HepG2 (cell line): Measurements from ENCODE around the gene CLDN5. TPM values are rescaled to one million over a fixed set of nuclear protein-coding genes. Genes with fewer than 3 reads are reported as not detected.

Experiments used
- ATAC-seq: fragments of 200-7000 bp; cut with Tn5 transposase; 3 replicates; pipeline ENCODE4 v1.9.1; 2020; ENCODE audit warnings: mild to moderate bottlenecking, moderate library complexity
- BruUV-seq: library from RNA; stranded (reverse); fragments of 400-500 nt; replicated peaks from 2 replicates; lab custom pipeline; 2021; lab: Mats Ljungman, UMichigan
- CTCF ChIA-PET: fragments of 300-600 bp; formaldehyde crosslinking; extraction: SDS; loops from one replicate; lab custom pipeline; 2021; ENCODE audit warnings: low total read pairs, inconsistent platforms, low intra/inter-chr PET ratio; lab: Yijun Ruan, JAX
- POLR2A ChIA-PET: fragments of 350-600 bp; sonication (Branson Sonifier 250); formaldehyde crosslinking; loops from one replicate; lab custom pipeline; 2020; ENCODE audit warnings: antibody characterized with exemption, inconsistent platforms; lab: Yijun Ruan, JAX
- DNase-seq: peaks from one replicate; pipeline ENCODE4 v3.0.0-alpha.2; 2015; ENCODE audit warnings: low spot score
- FAIRE-seq: peaks from 3 replicates; lab custom pipeline; 2011; peaks lifted over from hg19 to GRCh38; lab: Jason Lieb, UNC
- H2AFZ ChIP-seq: one replicate; pipeline ENCODE4 v1.6.1; 2011; ENCODE audit warnings: low read length, inconsistent platforms
- H3K27ac ChIP-seq: fragments of 300-600 bp; 3 replicates; pipeline ENCODE4 v1.8.0; 2011; ENCODE audit warnings: mixed run types, mild to moderate bottlenecking, mixed read lengths, low read length, inconsistent platforms; ENCODE audit not compliant: insufficient read depth; ENCODE audit errors: extremely low read length
- H3K27me3 ChIP-seq, 2 experiments: fragments of 200-600 bp in 1 of 2; 2 replicates in 1 of 2; 3 replicates in 1 of 2; pipeline versions ENCODE4 v1.6.0 to v1.8.0; 2011; ENCODE audit warnings: low read length in 2 of 2, mild to moderate bottlenecking in 2 of 2, moderate library complexity in 2 of 2, inconsistent platforms in 1 of 2; ENCODE audit not compliant: insufficient read depth in 2 of 2, control insufficient read depth in 1 of 2
- H3K36me3 ChIP-seq, 2 experiments: fragments of 200-600 bp in 1 of 2; replicated peaks in 1 of 2; 2 replicates in 1 of 2; 3 replicates in 1 of 2; pipeline versions ENCODE4 v1.5.1 to v1.8.0; 2011; ENCODE audit warnings: low read length in 2 of 2, inconsistent platforms in 1 of 2; ENCODE audit not compliant: insufficient read depth in 2 of 2, control insufficient read depth in 1 of 2
- H3K4me1 ChIP-seq: 2 replicates; pipeline ENCODE4 v1.5.1; 2012; ENCODE audit warnings: low read length, inconsistent platforms; ENCODE audit not compliant: insufficient read depth
- H3K4me2 ChIP-seq: 2 replicates; pipeline ENCODE4 v1.6.0; 2011; ENCODE audit warnings: low read depth, low read length, inconsistent platforms
- H3K4me3 ChIP-seq, 3 experiments: fragments of 200-600 bp in 1 of 3; sonication (generic), shearing (Covaris generic) in 1 of 3; replicated peaks in 1 of 3; 2 replicates each; pipeline ENCODE4 v1.5.1; 2011 to 2016; ENCODE audit warnings: low read length in 3 of 3, inconsistent platforms in 2 of 3, low read depth in 2 of 3, mild to moderate bottlenecking in 2 of 3, control low read depth in 1 of 3, mixed read lengths in 1 of 3; ENCODE audit not compliant: insufficient read depth in 1 of 3
- H3K79me2 ChIP-seq: one replicate; pipeline ENCODE4 v1.6.1; 2011; ENCODE audit warnings: low read length, inconsistent platforms; ENCODE audit not compliant: insufficient read depth
- H3K9ac ChIP-seq: 2 replicates; pipeline ENCODE4 v1.6.0; 2011; ENCODE audit warnings: mild to moderate bottlenecking, low read depth, low read length, inconsistent platforms; ENCODE audit not compliant: insufficient read depth
- H3K9me3 ChIP-seq: 2 replicates; pipeline ENCODE4 v1.5.1; 2012; ENCODE audit warnings: mild to moderate bottlenecking, low read length
- H4K20me1 ChIP-seq: 2 replicates; pipeline ENCODE4 v1.6.0; 2011; ENCODE audit warnings: inconsistent platforms, mild to moderate bottlenecking, low read length, moderate library complexity; ENCODE audit not compliant: insufficient read depth
- AKAP8 ChIP-seq: sonication (generic); formaldehyde crosslinking; IDR thresholded peaks from 2 replicates; pipeline ENCODE4 v1.5.1; 2020; ENCODE audit warnings: mild to moderate bottlenecking, missing genetic modification reagents
- ATF1 ChIP-seq: IDR thresholded peaks from 2 replicates; pipeline ENCODE4 v1.6.1; 2016; ENCODE audit warnings: mild to moderate bottlenecking, control low read depth
- FIP1L1 ChIP-seq: fragments of 200-400 bp; formaldehyde crosslinking; IDR thresholded peaks from 2 replicates; pipeline ENCODE4 v1.6.1; 2018; ENCODE audit warnings: low read depth, mild to moderate bottlenecking, low read length, moderate library complexity, borderline replicate concordance; ENCODE audit not compliant: insufficient read depth
- HOXA7 ChIP-seq: sonication (generic); formaldehyde crosslinking; IDR thresholded peaks from 2 replicates; pipeline ENCODE4 v1.8.1; 2022; ENCODE audit warnings: mild to moderate bottlenecking, missing genetic modification reagents, moderate library complexity
- MEIS2 ChIP-seq: sonication (generic); formaldehyde crosslinking; IDR thresholded peaks from 2 replicates; pipeline ENCODE4 v1.9.0; 2021; ENCODE audit warnings: mild to moderate bottlenecking, missing genetic modification reagents
- MTF2 ChIP-seq: sonication (generic); formaldehyde crosslinking; IDR thresholded peaks from 2 replicates; pipeline ENCODE4 v1.5.0; 2020; ENCODE audit warnings: missing genetic modification reagents, borderline replicate concordance
- TP53 ChIP-seq: sonication (generic); formaldehyde crosslinking; conservative IDR thresholded peaks from 2 replicates; pipeline ENCODE4 v1.4.0; 2020; ENCODE audit warnings: missing genetic modification reagents
- U2AF1 ChIP-seq: fragments of 200-400 bp; formaldehyde crosslinking; optimal IDR thresholded peaks from 2 replicates; pipeline ENCODE3; 2017; ENCODE audit warnings: mild to moderate bottlenecking, low read depth, low read length
- ZC3H4 ChIP-seq: sonication (generic); formaldehyde crosslinking; IDR thresholded peaks from 2 replicates; pipeline ENCODE4 v1.4.0; 2020; ENCODE audit warnings: missing genetic modification reagents, borderline replicate concordance
- ZNF20 ChIP-seq: sonication (generic); formaldehyde crosslinking; IDR thresholded peaks from 2 replicates; pipeline ENCODE4 v1.4.0; 2020; ENCODE audit warnings: mild to moderate bottlenecking, moderate library complexity, missing genetic modification reagents
- ZNF7 ChIP-seq: IDR thresholded peaks from 2 replicates; pipeline ENCODE4 v1.6.1; 2016; ENCODE audit warnings: missing biosample characterization, missing genetic modification reagents
- WGBS: methylation state at CpG from one replicate; pipeline ENCODE4 v1.1.6; 2017; ENCODE audit warnings: low lambda C conversion rate; 5-methylcytosine and 5-hydroxymethylcytosine counted together
- in situ Hi-C: cut with HindIII; loops from 2 replicates; pipeline ENCODE4 v1.10.0; 2017; ENCODE audit warnings: low pct_unique_long_range_greater_than_20kb; ENCODE audit not compliant: extremely low pct_ligation_motif_present
- intact Hi-C: fragments of 100-400 bp; cut with micrococcal nuclease; formaldehyde crosslinking; loops from one replicate; pipeline ENCODE4 v1.10.0; 2022; ENCODE audit not compliant: unreplicated experiment
- polyA plus RNA-seq, 8 experiments: library from polyadenylated mRNA; depleted of rRNA in 3 of 8; stranded (reverse) in 7 of 8; unstranded in 1 of 8; fragments of >200 nt; fragmentation: Illumina TruSeq in 4 of 8; extraction: Trizol in 4 of 8; gene quantifications; 2 replicates each; pipeline versions ENCODE4 v1.2.1 to v1.2.3, GENCODE V29; 2011 to 2016; ENCODE audit warnings: low read depth in 4 of 8, missing spikeins in 1 of 8, mixed read lengths in 1 of 8; ENCODE audit not compliant: insufficient read depth in 1 of 8
- total RNA-seq, 5 experiments: library from RNA; depleted of rRNA; stranded (reverse); fragments of >200 nt; fragmentation: Illumina TruSeq; extraction: Trizol; gene quantifications; 2 replicates each; pipeline ENCODE4 v1.2.3, GENCODE V29; 2016; ENCODE audit warnings: low read depth in 1 of 5
- TF ChIP-seq, protein P1 (sequence below): sonication (generic); formaldehyde crosslinking; IDR thresholded peaks from 2 replicates; pipeline ENCODE4 v1.5.0; 2020; ENCODE audit warnings: mild to moderate bottlenecking, missing genetic modification reagents, moderate library complexity
- TF ChIP-seq, protein P2 (sequence below): sonication (generic); formaldehyde crosslinking; IDR thresholded peaks from 2 replicates; pipeline ENCODE4 v1.8.0; 2023; ENCODE audit warnings: mild to moderate bottlenecking, missing genetic modification reagents
- TF ChIP-seq, protein P3 (sequence below): sonication (generic); formaldehyde crosslinking; IDR thresholded peaks from 2 replicates; pipeline ENCODE4 v1.5.0; 2020; ENCODE audit warnings: missing genetic modification reagents
- TF ChIP-seq, protein P4 (sequence below): sonication (generic); formaldehyde crosslinking; IDR thresholded peaks from 2 replicates; pipeline ENCODE4 v1.4.0; 2020; ENCODE audit warnings: mild to moderate bottlenecking, low read depth, missing genetic modification reagents
- TF ChIP-seq, protein P5 (sequence below): sonication (generic); formaldehyde crosslinking; IDR thresholded peaks from 2 replicates; pipeline ENCODE4 v1.8.0; 2022; ENCODE audit warnings: mild to moderate bottlenecking, missing genetic modification reagents

The CLDN5 gene
- total and polyA plus RNA-seq, 2 of the 13 experiments (the other 11 are each of a cell fraction or from before 2014, with no cell fraction given) = not detected

DNA sequence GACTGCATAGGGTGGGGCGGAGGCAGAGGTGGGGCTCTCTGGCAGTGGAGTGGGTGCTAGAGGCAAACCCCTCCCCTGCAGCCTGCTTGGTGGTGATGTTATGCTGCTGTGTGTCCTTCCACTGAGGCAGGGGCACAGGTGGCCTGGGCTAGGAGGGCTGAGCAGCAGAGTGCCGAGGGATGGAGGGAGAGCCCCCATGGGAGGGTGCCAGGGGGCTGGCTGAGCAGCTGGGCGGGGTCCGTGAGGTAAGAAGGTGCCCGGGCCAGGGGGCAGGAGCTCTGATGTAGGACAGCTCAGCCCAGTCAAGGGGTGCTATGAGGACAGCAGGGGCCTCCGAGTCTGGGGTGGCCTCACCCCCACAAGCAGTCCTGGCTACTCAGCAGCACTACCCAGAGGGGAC lies 4.2 kb downstream of the CLDN5 start (continued):
- TF ChIP-seq, protein P1, sequence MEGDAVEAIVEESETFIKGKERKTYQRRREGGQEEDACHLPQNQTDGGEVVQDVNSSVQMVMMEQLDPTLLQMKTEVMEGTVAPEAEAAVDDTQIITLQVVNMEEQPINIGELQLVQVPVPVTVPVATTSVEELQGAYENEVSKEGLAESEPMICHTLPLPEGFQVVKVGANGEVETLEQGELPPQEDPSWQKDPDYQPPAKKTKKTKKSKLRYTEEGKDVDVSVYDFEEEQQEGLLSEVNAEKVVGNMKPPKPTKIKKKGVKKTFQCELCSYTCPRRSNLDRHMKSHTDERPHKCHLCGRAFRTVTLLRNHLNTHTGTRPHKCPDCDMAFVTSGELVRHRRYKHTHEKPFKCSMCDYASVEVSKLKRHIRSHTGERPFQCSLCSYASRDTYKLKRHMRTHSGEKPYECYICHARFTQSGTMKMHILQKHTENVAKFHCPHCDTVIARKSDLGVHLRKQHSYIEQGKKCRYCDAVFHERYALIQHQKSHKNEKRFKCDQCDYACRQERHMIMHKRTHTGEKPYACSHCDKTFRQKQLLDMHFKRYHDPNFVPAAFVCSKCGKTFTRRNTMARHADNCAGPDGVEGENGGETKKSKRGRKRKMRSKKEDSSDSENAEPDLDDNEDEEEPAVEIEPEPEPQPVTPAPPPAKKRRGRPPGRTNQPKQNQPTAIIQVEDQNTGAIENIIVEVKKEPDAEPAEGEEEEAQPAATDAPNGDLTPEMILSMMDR = no peak
- no peak for TF ChIP-seq U2AF1
- TF ChIP-seq AKAP8 (CRISPR knock-in tag) = no peak
- no peak for TF ChIP-seq MEIS2
- TF ChIP-seq FIP1L1 = no peak
- no peak for TF ChIP-seq ZNF20

DNA sequence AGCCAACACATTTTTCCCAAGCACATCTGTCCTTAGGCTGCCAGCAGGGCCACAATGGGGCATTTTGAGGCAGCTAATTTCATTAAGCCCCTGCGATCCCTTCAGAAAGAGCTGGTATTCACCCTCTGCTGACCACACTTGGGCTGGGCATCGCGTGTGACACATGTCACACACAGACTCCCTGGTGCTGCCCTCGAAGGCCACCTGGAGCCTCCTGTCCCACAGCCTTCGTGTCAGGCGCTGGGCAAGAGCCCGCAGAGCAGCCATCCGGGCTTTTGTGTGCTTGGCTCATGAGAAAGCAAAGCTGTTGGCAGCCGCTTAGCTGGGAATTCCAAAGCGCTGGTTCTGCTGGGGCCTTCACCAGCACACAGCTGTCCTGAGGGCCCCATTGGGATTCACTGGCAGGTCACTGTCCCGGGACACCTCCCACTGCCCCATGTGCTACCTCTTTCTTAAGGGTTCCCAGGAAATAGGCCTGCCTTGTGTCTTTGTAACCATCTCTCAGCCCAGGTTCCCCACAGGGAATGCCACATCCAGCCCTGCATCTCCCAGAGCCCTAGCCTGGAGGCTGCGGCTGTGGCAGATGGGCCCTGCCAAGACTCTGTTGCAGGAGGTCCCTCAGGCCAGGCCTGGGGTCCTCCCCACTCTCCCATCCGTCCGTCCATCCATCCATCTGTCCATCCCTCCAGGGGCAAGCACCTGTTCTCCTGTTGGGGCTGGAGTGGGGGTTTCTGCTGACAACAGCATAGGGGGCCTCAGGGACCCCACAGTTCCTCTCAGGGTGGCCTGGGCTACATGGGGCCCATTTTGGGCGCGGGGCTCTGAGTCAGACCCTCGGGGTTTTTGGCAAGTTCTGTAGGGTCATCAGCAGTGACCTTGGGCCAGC lies 4.9 kb downstream of the CLDN5 start:
- DNase-seq = no peak
- intact Hi-C loops (no loop called here), in situ Hi-C loops (no loop called here)
- Histone ChIP-seq H3K27ac (no peak overlapping the region), H3K27me3 (no peaks in the 10 kb centered on the region), H3K9me3 (no peaks in the 10 kb centered on the region), H3K4me2 (no peak overlapping the region), H3K9ac (no peak overlapping the region), H3K4me1 (no peaks in the 10 kb centered on the region), H3K79me2 (no peaks in the 10 kb centered on the region), H2AFZ (no peak overlapping the region), H3K4me3 (no peak overlapping the region), H3K36me3 (peaks cover 3 to 19% of the 10 kb centered on the region in 2 experiments; a peak in 3 of 5 replicates), H4K20me1 (no peaks in the 10 kb centered on the region)
- ChIA-PET CTCF (no interaction called here), POLR2A (no interaction called here)
- no peak for ATAC-seq
- FAIRE-seq = no peak
- no TSS peak for BruUV-seq
- WGBS = 100% methylated on average over 7 of the region's 17 CpGs
- TF ChIP-seq ZC3H4 (CRISPR knock-in tag) (no peak), MTF2 (no peak), ZNF7 (CRISPR knock-in tag) (no peak), HOXA7 (CRISPR knock-in tag) (no peak), TP53 (CRISPR knock-in tag) (no peak), ATF1 (CRISPR knock-in tag) (no peak)
- TF ChIP-seq, protein P2, sequence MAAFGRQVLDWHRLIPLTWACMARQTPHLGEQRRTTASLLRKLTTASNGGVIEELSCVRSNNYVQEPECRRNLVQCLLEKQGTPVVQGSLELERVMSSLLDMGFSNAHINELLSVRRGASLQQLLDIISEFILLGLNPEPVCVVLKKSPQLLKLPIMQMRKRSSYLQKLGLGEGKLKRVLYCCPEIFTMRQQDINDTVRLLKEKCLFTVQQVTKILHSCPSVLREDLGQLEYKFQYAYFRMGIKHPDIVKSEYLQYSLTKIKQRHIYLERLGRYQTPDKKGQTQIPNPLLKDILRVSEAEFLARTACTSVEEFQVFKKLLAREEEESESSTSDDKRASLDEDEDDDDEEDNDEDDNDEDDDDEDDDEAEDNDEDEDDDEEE (CRISPR knock-in tag) = no peak
- TF ChIP-seq, protein P3, sequence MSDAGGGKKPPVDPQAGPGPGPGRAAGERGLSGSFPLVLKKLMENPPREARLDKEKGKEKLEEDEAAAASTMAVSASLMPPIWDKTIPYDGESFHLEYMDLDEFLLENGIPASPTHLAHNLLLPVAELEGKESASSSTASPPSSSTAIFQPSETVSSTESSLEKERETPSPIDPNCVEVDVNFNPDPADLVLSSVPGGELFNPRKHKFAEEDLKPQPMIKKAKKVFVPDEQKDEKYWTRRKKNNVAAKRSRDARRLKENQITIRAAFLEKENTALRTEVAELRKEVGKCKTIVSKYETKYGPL (CRISPR knock-in tag) = no peak
- TF ChIP-seq, protein P4, sequence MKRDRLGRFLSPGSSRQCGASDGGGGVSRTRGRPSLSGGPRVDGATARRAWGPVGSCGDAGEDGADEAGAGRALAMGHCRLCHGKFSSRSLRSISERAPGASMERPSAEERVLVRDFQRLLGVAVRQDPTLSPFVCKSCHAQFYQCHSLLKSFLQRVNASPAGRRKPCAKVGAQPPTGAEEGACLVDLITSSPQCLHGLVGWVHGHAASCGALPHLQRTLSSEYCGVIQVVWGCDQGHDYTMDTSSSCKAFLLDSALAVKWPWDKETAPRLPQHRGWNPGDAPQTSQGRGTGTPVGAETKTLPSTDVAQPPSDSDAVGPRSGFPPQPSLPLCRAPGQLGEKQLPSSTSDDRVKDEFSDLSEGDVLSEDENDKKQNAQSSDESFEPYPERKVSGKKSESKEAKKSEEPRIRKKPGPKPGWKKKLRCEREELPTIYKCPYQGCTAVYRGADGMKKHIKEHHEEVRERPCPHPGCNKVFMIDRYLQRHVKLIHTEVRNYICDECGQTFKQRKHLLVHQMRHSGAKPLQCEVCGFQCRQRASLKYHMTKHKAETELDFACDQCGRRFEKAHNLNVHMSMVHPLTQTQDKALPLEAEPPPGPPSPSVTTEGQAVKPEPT = no peak
- TF ChIP-seq, protein P5, sequence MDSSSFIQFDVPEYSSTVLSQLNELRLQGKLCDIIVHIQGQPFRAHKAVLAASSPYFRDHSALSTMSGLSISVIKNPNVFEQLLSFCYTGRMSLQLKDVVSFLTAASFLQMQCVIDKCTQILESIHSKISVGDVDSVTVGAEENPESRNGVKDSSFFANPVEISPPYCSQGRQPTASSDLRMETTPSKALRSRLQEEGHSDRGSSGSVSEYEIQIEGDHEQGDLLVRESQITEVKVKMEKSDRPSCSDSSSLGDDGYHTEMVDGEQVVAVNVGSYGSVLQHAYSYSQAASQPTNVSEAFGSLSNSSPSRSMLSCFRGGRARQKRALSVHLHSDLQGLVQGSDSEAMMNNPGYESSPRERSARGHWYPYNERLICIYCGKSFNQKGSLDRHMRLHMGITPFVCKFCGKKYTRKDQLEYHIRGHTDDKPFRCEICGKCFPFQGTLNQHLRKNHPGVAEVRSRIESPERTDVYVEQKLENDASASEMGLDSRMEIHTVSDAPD (CRISPR knock-in tag) = no peak
